Neuron (in vitro differentiated cells): Measurements from ENCODE around the gene ATP10A.

Source experiments
- H2AFZ ChIP-seq: one replicate; pipeline ENCODE4 v1.6.1; 2013; ENCODE audit warnings: low read depth, mild to moderate bottlenecking, inconsistent platforms, low read length, moderate library complexity
- H3K27me3 ChIP-seq: one replicate; pipeline ENCODE4 v1.6.1; 2013; ENCODE audit warnings: low read length; ENCODE audit not compliant: insufficient read depth
- H3K36me3 ChIP-seq: one replicate; pipeline ENCODE4 v1.6.1; 2013; ENCODE audit warnings: low read length; ENCODE audit not compliant: insufficient read depth
- H3K4me1 ChIP-seq: one replicate; pipeline ENCODE4 v1.6.1; 2013; ENCODE audit warnings: low read length; ENCODE audit not compliant: insufficient read depth
- H3K4me3 ChIP-seq: 2 replicates; pipeline ENCODE4 v1.5.1; 2013; ENCODE audit warnings: mild to moderate bottlenecking, low read length, moderate library complexity
- H3K9me3 ChIP-seq: one replicate; pipeline ENCODE4 v1.6.1; 2013; ENCODE audit warnings: low read length

ATP10A gene

DNA sequence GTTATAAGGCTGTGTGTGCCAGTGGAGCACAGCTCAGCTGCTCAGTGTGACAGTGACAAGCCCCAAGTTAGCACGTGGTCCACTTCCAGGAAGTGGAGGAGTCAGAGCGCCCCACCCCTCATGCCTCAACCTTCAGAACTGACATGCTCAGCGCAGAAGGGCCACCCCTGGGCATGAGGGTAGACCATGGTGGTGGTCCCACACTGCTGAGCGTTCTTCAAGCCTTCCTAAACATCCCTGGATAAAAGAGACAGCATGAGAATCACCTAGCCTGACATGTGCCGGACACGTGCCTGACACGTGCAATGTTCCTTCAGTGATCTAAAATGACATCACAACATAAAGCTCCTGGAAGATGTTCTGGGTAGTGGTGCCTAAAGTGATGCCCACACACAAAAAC lies 16.8 kb downstream of the ATP10A start:
- Histone ChIP-seq H3K27me3 (no peaks in the 10 kb centered on the region), H3K4me3 (no peak overlapping the region), H3K4me1 (peaks cover 2% of the 10 kb centered on the region), H2AFZ (no peak overlapping the region), H3K36me3 (no peaks in the 10 kb centered on the region), H3K9me3 (no peaks in the 10 kb centered on the region)

DNA sequence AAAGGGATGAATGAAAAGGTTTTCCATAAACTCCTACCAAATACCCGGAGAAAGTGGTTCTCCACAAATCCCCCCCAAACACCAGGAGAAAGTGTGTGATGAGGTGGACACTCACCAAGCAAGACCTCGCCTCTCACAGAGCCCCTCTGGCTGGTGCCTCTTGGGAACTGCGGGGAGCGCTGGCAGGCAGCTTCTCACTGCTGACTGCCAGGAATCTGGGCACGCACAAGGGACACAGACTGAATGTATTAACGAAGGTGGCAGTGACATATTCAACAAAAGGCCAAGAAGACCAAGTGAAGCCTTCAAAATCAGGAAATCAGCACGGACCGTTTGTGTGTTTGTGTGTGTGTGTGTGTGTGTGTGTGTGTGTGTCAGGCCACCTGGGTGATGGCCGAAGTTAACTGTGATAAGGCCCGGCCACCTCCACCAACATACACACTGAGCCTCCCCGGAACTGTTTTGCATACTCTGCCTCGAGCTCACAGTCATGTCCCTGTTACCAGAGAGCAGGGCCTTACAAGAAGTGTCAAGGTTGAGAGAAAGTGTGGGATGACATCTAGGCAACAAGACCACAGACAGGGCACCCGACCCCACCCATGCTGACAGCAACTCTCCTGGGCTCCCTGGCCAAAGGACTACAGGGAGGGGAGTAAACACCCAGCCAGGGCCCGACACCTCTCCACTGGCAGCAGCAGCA lies 18.0 kb downstream of the ATP10A start:
- H3K9me3 ChIP-seq = no peaks in the 10 kb centered on the region
- peaks cover 2% of the 10 kb centered on the region for H3K4me1 ChIP-seq
- no peak overlapping the region for H2AFZ ChIP-seq
- H3K36me3 ChIP-seq = no peaks in the 10 kb centered on the region
- H3K4me3 ChIP-seq = no peak overlapping the region
- no peaks in the 10 kb centered on the region for H3K27me3 ChIP-seq

DNA sequence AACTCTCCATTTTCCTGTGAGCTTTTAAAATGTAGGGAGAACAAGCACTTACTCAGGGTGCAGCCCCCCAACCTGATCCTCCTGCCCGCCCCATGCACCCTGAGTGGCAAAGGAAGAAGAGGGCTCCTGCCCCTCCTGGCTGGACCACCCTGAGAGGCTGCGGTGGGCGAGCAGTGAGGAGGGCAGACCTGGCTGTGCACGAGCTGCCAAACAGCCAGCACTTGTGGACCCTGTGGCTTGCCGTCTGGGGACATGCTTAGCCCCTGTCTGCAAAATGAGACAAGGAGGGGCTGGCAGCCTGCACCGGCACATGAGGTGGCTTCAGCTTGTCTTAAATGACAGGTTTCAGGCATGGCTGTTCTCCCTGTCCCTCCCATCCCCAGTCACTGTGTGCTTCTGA lies 18.6 kb downstream of the ATP10A start:
- no peak overlapping the region for H3K4me3 ChIP-seq
- no peaks in the 10 kb centered on the region for H3K4me1 ChIP-seq
- no peaks in the 10 kb centered on the region for H3K36me3 ChIP-seq
- no peaks in the 10 kb centered on the region for H3K27me3 ChIP-seq
- no peaks in the 10 kb centered on the region for H3K9me3 ChIP-seq
- no peak overlapping the region for H2AFZ ChIP-seq

DNA sequence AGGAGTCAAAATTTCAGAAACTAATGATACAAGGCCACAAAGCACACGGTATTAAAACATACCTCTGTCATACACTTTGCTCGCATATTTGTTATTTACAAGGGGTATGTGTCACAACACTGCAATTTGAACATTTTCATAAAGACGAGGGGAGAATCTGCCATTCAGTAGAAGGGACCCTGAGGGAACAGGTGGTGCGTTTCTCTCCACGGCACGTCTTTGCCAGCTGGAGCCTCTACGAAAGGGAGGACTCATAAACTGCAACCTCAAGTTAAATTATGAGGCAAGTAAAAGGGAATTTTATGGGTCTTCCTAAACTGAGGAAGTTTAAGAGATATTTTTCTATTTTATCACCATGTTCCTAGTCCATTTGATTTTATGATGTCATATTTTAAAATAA lies 19.1 kb downstream of the ATP10A start:
- H3K4me1 ChIP-seq = no peaks in the 10 kb centered on the region
- H3K9me3 ChIP-seq = no peaks in the 10 kb centered on the region
- H3K4me3 ChIP-seq = no peak overlapping the region
- H3K36me3 ChIP-seq = no peaks in the 10 kb centered on the region
- no peaks in the 10 kb centered on the region for H3K27me3 ChIP-seq
- H2AFZ ChIP-seq = no peak overlapping the region

DNA sequence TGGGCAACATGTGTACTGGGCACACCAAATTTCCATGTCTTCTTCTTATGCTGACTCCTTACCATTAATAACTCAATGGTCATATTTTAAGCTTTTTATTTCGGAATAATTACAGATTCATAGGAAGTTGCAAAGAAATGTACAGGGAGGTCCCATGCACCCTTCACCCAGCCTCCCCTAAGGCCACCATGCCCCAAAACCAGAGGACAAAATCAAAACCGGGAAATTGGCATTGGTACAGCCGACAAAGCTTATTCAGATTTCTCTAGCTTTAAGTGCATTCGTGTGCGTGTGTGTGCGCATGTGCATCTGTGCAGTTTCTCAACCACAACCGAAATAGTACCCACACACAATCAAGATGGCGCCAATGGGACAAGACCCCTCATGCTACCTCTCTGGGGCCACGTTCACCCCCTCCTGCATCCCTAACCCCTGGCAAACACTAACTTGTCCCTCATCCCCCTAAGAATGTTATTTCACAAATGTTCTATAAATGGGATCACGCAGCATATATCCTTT lies 23.4 kb downstream of the ATP10A start:
- Histone ChIP-seq H3K27me3 (no peaks in the 10 kb centered on the region), H3K4me1 (no peaks in the 10 kb centered on the region), H2AFZ (no peak overlapping the region), H3K36me3 (no peaks in the 10 kb centered on the region), H3K4me3 (no peak overlapping the region), H3K9me3 (no peaks in the 10 kb centered on the region)

DNA sequence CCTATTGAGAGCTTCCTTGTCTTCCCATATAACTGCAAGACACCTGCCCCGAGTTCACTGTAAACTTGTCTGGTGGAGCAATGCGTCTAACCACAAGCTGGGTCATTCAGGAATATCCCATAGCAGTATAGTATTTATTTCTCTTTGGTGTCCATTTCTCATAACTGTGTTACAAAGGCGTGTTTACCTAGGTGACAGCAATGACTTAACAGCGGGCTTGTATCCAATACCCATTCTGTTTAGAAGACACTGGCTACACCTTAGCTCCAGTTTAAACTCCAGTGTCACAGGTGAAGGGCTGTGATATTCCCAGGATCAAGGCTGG lies 24.3 kb downstream of the ATP10A start:
- Histone ChIP-seq H3K9me3 (no peaks in the 10 kb centered on the region), H3K36me3 (no peaks in the 10 kb centered on the region), H2AFZ (no peak overlapping the region), H3K4me1 (no peaks in the 10 kb centered on the region), H3K27me3 (no peaks in the 10 kb centered on the region), H3K4me3 (no peak overlapping the region)

DNA sequence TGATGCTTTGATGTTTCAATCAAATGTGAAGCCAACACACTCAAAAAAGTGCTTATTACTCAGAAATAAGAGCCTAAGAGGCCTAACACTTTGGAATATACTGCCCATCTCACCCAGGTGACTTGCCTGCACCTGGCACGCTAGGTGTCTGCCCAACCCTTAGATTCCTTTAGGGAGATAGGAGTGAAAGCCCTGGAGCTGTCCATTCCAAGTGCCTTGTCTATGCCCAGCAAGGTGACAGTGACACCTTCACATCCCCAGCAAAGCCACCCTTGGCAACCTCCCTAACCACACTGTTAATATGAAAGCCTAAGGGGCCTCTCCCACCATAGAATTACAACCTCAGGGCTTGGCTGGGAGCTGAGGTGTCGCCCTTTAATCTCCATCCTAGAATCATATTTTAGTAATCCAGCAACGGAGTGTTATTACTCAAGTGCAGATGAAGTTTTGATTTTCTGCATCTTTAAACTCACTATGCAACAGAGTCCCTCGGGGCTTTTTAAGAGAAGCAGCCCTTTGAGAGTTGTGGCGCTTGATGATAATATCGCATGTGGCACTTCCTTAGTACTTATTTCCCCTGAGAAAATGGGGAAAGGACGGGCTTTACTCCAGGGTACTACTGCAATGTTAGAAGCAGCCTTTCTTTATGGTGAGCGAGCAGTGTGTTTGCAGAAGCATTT lies 24.8 kb downstream of the ATP10A start:
- H3K4me1 ChIP-seq = no peaks in the 10 kb centered on the region
- no peaks in the 10 kb centered on the region for H3K36me3 ChIP-seq
- no peak overlapping the region for H2AFZ ChIP-seq
- no peak overlapping the region for H3K4me3 ChIP-seq
- H3K27me3 ChIP-seq = no peaks in the 10 kb centered on the region
- H3K9me3 ChIP-seq = no peaks in the 10 kb centered on the region

DNA sequence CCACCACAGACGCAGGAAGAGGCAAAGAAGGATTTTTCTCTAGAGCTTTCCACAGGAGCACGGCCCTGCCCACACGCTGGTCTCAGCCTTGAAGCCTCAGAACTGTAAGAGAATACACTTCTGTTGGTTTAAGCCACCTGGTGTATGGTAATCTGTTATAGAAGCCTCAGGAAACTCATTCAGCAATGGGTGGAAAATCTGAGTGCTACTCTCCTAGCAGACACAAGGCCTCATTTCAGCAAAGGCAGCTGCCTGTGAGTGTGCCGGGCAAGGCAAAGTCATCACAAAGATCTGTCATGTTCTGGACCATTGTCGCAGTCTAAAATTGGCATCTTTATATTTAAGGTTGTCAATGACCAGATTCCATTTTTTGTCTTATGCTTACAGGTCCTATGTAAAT lies 31.0 kb downstream of the ATP10A start:
- Histone ChIP-seq H3K36me3 (no peaks in the 10 kb centered on the region), H3K4me1 (no peaks in the 10 kb centered on the region), H3K27me3 (no peaks in the 10 kb centered on the region), H2AFZ (no peak overlapping the region), H3K4me3 (no peak overlapping the region), H3K9me3 (no peaks in the 10 kb centered on the region)

DNA sequence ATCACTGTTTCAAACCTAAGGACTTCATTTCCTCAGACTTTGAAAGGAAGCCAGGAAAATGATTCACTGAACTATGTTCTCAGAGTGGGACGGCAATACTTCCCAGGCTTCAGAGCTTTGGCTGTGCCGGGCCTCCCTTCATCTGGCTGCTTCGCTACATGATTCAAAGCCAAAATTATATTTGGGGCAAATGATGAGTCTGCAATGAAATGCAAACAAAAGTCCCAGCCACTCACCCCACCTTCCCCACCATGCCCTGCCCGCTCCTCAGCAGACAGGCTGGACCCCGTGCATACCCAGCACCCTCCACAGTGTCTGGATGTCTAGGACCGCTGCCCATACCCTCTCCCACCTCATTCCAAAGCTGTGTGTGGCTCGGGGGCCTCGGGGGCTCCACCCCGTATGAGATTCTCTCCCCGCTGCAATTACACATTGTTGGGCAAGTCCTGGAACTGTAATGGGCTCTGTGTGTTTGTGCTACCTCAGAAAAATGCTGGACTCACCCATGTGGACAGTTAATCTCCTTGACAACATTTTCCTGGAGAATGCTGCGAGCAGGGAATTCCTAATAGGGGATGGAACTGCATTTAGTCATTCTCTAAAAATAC lies 32.2 kb downstream of the ATP10A start:
- no peak overlapping the region for H2AFZ ChIP-seq
- no peak overlapping the region for H3K4me3 ChIP-seq
- no peaks in the 10 kb centered on the region for H3K4me1 ChIP-seq
- H3K9me3 ChIP-seq = no peaks in the 10 kb centered on the region
- no peaks in the 10 kb centered on the region for H3K36me3 ChIP-seq
- H3K27me3 ChIP-seq = no peaks in the 10 kb centered on the region

DNA sequence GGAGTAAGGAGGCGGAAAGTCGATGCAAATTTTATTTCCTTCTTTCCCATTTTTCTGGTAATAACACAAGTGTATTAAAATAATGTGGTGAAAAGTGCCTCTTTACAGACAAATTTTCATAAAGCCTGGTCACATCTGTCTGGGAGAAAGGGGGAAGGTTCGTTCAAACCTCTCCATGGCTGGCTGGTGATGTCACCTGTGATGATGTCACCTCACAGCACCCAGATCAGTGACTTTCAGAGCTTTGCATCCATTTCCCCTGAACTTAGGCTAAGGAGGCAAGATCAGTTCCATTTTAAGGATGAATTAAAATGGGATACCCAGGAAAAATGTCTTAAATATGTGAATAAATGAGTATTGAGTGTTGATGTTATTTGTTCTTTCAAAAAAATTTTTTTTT lies 34.1 kb downstream of the ATP10A start:
- Histone ChIP-seq H3K27me3 (no peaks in the 10 kb centered on the region), H3K4me1 (no peaks in the 10 kb centered on the region), H3K36me3 (no peaks in the 10 kb centered on the region), H3K4me3 (no peak overlapping the region), H2AFZ (no peak overlapping the region), H3K9me3 (no peaks in the 10 kb centered on the region)

DNA sequence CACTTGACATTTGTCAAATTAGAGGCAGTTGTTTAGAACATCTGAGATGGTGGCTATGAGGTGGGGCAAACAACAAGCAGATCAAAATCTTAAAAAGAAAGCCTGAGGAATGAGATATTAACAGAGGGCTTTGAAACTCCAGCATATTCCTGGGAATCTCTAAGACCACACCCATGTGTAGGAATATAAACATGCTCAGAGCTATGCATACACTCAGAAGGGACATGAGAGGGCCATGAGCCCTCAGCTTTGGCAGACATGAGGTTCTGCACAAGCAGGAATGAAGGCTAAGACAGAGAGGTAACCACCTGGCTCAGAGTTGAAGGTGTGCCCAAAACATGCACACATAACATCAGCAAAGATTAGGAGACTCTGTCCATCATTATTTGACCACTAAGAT lies 37.9 kb downstream of the ATP10A start:
- Histone ChIP-seq H3K36me3 (no peaks in the 10 kb centered on the region), H3K4me3 (no peak overlapping the region), H3K27me3 (no peaks in the 10 kb centered on the region), H2AFZ (no peak overlapping the region), H3K4me1 (no peaks in the 10 kb centered on the region), H3K9me3 (no peaks in the 10 kb centered on the region)

DNA sequence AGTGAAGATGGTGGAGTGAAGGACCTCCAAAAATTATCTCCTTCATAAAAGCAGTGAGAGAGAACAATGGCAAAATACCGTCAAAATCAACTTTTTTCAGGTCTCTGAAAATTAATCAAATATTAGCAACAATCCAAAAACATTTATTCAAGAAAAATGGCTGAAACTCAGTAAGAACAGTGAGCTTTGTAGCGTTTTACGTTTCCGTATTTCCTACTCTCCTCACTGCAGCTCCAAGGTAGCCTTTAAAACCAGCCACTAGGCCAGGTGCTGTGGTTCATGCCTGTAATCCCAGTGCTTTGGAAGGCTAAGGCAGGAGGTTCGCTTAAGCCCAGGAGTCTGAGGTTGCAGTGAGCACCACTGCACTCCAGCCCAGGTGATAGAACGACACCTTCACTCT lies 38.5 kb downstream of the ATP10A start:
- Histone ChIP-seq H3K4me1 (no peaks in the 10 kb centered on the region), H2AFZ (no peak overlapping the region), H3K36me3 (no peaks in the 10 kb centered on the region), H3K27me3 (no peaks in the 10 kb centered on the region), H3K9me3 (no peaks in the 10 kb centered on the region), H3K4me3 (no peak overlapping the region)

DNA sequence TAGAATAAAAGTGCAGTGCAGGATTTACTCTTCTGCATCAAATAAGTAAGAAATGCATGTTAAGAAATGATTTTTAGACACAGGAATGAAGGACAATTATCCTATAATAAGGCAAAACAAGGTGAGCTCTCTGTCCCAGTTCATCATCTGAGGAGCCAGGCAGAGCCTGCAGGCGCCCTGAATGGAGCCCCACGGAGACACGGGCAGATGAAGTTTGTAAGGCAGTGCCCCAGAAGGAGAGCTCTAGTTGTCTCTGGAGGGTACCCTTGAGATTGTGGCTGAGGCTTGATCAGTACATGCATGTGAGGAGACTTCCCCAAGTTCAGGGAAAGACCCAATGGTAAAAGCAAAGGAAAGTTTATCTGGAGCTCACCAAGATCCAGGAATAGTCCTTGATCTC lies 50.3 kb downstream of the ATP10A start:
- Histone ChIP-seq H3K27me3 (no peaks in the 10 kb centered on the region), H3K4me3 (no peak overlapping the region), H3K9me3 (no peaks in the 10 kb centered on the region), H3K4me1 (peaks cover 5% of the 10 kb centered on the region), H2AFZ (no peak overlapping the region), H3K36me3 (no peaks in the 10 kb centered on the region)
